BJ (cell line): ENCODE measurements around the gene LRRC49. TPM values are rescaled to one million over a fixed set of nuclear protein-coding genes. Genes with fewer than 3 reads are reported as not detected.

Source experiments
- CTCF ChIA-PET: fragments of 350-600 bp; formaldehyde crosslinking; extraction: SDS; loops from one replicate; lab custom pipeline; 2021; ENCODE audit warnings: antibody characterized with exemption, inconsistent platforms; lab: Yijun Ruan, JAX
- POLR2A ChIA-PET: fragments of 300-600 bp; sonication (Branson Sonifier 250); formaldehyde crosslinking; extraction: SDS; loops from one replicate; lab custom pipeline; 2021; ENCODE audit warnings: antibody characterized with exemption; lab: Charles Lee
- DNase-seq: peaks from one replicate; pipeline ENCODE4 v3.0.0-alpha.2; 2011; ENCODE audit warnings: low read depth
- H3K27me3 ChIP-seq: 2 replicates; pipeline ENCODE4 v1.6.0; 2011; ENCODE audit warnings: low read length; ENCODE audit not compliant: control insufficient read depth, insufficient read depth
- H3K36me3 ChIP-seq: 2 replicates; pipeline ENCODE4 v1.5.1; 2011; ENCODE audit warnings: low read length; ENCODE audit not compliant: control insufficient read depth, insufficient read depth
- H3K4me3 ChIP-seq: 2 replicates; pipeline ENCODE4 v1.5.1; 2011; ENCODE audit warnings: low read depth, mild to moderate bottlenecking, control low read depth, low read length
- polyA plus RNA-seq: library from polyadenylated mRNA; depleted of rRNA; stranded (reverse); fragments of >200 nt; gene quantifications from 2 replicates; pipeline ENCODE4 v1.2.3, GENCODE V29; 2011
- TF ChIP-seq, protein P1 (sequence below): IDR thresholded peaks from 2 replicates; pipeline ENCODE4 v1.5.1; 2011; ENCODE audit warnings: low read depth, mild to moderate bottlenecking, control low read depth, inconsistent platforms, low read length, moderate library complexity; ENCODE audit not compliant: insufficient read depth

The LRRC49 gene
- polyA plus RNA-seq, 1 experiment, result 6.2 TPM

DNA sequence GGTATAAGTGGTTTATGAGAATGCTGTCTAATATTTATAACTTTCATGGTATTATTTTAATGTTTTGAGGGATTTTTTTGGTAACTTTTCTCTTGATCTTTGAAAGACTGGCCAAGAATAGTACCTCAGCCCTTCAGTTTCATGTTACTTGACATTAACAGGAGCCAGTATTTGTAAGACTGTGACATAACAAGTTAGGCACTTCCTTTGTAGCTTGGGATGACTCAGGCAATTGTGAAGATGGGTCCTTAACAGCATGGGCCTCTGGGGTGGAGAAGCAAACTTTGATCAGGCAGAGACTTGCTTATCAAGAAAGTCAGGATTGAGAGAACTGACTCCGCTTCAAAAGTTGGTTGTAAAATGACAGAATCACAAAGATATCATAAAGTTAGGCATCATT lies 9.5 kb downstream of the LRRC49 start:
- TF ChIP-seq, protein P1, sequence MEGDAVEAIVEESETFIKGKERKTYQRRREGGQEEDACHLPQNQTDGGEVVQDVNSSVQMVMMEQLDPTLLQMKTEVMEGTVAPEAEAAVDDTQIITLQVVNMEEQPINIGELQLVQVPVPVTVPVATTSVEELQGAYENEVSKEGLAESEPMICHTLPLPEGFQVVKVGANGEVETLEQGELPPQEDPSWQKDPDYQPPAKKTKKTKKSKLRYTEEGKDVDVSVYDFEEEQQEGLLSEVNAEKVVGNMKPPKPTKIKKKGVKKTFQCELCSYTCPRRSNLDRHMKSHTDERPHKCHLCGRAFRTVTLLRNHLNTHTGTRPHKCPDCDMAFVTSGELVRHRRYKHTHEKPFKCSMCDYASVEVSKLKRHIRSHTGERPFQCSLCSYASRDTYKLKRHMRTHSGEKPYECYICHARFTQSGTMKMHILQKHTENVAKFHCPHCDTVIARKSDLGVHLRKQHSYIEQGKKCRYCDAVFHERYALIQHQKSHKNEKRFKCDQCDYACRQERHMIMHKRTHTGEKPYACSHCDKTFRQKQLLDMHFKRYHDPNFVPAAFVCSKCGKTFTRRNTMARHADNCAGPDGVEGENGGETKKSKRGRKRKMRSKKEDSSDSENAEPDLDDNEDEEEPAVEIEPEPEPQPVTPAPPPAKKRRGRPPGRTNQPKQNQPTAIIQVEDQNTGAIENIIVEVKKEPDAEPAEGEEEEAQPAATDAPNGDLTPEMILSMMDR, result no peak
- H3K27me3 ChIP-seq, result no peaks in the 10 kb centered on the region
- CTCF ChIA-PET, result interaction anchor here (2.2 kb wide), 1 partner anchor 9 kb away, joined by 8 read pairs; the partner anchor contains the start of genes LRRC49 and THAP10

GRCh38 chr15:70906842-70907241 lies 14.2 kb downstream of the LRRC49 start:
- CTCF ChIA-PET, result interaction anchor here (0.6 to 1.5 kb wide), 2 partner anchors 15 to 67 kb away, joined by 3 to 4 read pairs; no protein-coding TSS in a partner anchor
- no peak for DNase-seq
- POLR2A ChIA-PET, result no interaction called here

More for the DNA sequence above, 9.5 kb downstream of the LRRC49 start:
- POLR2A ChIA-PET, result no interaction called here
- H3K4me3 ChIP-seq, result no peak overlapping the region
- DNase-seq, result peak; percentile 72
- no peaks in the 10 kb centered on the region for H3K36me3 ChIP-seq

GRCh38 chr15:70907784-70908471 lies 15.3 kb downstream of the LRRC49 start:
- CTCF ChIA-PET, result interaction anchor here (0.9 kb wide), 1 partner anchor 13 kb away, joined by 3 read pairs; no protein-coding TSS in a partner anchor
- DNase-seq, result no peak
- Histone ChIP-seq H3K36me3 (no peaks in the 10 kb centered on the region), H3K27me3 (no peaks in the 10 kb centered on the region), H3K4me3 (no peak overlapping the region)
- POLR2A ChIA-PET, result no interaction called here
- TF ChIP-seq, protein P1, result peak; percentile 19; the same call in 1 of the 2 replicates

More at GRCh38 chr15:70906842-70907241, 14.2 kb downstream of the LRRC49 start:
- Histone ChIP-seq H3K36me3 (no peaks in the 10 kb centered on the region), H3K27me3 (no peaks in the 10 kb centered on the region), H3K4me3 (no peak overlapping the region)
- TF ChIP-seq, protein P1, result no peak

- TF ChIP-seq, protein P1, result no peak
- DNase-seq, result no peak
- Histone ChIP-seq H3K4me3 (no peak overlapping the region), H3K36me3 (no peaks in the 10 kb centered on the region), H3K27me3 (no peaks in the 10 kb centered on the region)
- CTCF ChIA-PET, result no interaction called here
- POLR2A ChIA-PET, result no interaction called here
These were observed 18.3 kb downstream of the LRRC49 start for GRCh38 chr15:70910958-70911357.

DNA sequence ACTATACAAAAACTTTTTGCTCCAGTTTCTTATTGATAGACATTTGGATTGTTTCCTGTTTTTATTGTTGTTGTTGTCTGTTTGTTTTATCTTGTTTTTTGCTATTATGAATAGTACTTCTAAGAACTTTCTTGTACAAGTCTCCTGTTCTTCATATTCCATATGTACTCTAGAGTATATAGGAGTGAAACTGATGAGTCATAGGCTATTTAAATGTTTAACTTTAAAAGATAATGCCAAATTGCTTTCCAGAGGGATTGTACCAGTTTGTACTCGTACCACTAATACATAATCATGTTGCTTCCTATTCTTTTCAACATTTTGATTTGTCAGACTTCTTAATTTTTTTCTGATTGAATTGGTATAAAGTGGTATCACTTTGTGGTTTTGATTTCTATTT lies 19.6 kb downstream of the LRRC49 start:
- CTCF ChIA-PET, result no interaction called here
- TF ChIP-seq, protein P1, result no peak
- peaks cover 1% of the 10 kb centered on the region; the same call in 1 of the 2 replicates for H3K36me3 ChIP-seq
- H3K27me3 ChIP-seq, result no peaks in the 10 kb centered on the region
- H3K4me3 ChIP-seq, result no peak overlapping the region
- POLR2A ChIA-PET, result no interaction called here
- DNase-seq, result no peak
